Osteocyte (in vitro differentiated cells): Measurements from ENCODE around the gene RABEPK. TPM values are rescaled to one million over a fixed set of nuclear protein-coding genes. Genes with fewer than 3 reads are reported as not detected.

Experiments
- DNase-seq: peaks from one replicate; pipeline ENCODE4 v3.0.0; 2021; ENCODE audit warnings: mixed read lengths; ENCODE audit not compliant: unreplicated experiment; ENCODE audit errors: extremely low spot score
- H3K27ac Mint-ChIP-seq: one replicate; pipeline ENCODE4 v1.8.0; 2021; ENCODE audit warnings: mild to moderate bottlenecking, mixed read lengths; ENCODE audit not compliant: unreplicated experiment
- H3K27me3 Mint-ChIP-seq: one replicate; pipeline ENCODE4 v1.8.0; 2021; ENCODE audit warnings: mixed read lengths; ENCODE audit not compliant: unreplicated experiment
- H3K36me3 Mint-ChIP-seq: one replicate; pipeline ENCODE4 v1.8.0; 2021; ENCODE audit warnings: mixed read lengths; ENCODE audit not compliant: unreplicated experiment
- H3K4me1 Mint-ChIP-seq: one replicate; pipeline ENCODE4 v1.8.0; 2021; ENCODE audit warnings: mixed read lengths; ENCODE audit not compliant: unreplicated experiment
- H3K4me3 Mint-ChIP-seq: one replicate; pipeline ENCODE4 v1.8.0; 2021; ENCODE audit warnings: mild to moderate bottlenecking, moderate library complexity, mixed read lengths; ENCODE audit not compliant: unreplicated experiment
- H3K9me3 Mint-ChIP-seq: one replicate; pipeline ENCODE4 v1.8.0; 2021; ENCODE audit warnings: mixed read lengths; ENCODE audit not compliant: unreplicated experiment
- CTCF ChIP-seq: fragments of 200-600 bp; sonication (generic); IDR thresholded peaks from 2 replicates; pipeline ENCODE4 v1.5.0; 2021; ENCODE audit warnings: antibody characterized with exemption, mild to moderate bottlenecking, moderate library complexity
- total RNA-seq: library from RNA; stranded (reverse); gene quantifications from 2 replicates; pipeline ENCODE4 v1.2.1, GENCODE V29; 2021

Gene RABEPK
- total RNA-seq, 1 donor from 2014 or later: 20.2 TPM

DNA sequence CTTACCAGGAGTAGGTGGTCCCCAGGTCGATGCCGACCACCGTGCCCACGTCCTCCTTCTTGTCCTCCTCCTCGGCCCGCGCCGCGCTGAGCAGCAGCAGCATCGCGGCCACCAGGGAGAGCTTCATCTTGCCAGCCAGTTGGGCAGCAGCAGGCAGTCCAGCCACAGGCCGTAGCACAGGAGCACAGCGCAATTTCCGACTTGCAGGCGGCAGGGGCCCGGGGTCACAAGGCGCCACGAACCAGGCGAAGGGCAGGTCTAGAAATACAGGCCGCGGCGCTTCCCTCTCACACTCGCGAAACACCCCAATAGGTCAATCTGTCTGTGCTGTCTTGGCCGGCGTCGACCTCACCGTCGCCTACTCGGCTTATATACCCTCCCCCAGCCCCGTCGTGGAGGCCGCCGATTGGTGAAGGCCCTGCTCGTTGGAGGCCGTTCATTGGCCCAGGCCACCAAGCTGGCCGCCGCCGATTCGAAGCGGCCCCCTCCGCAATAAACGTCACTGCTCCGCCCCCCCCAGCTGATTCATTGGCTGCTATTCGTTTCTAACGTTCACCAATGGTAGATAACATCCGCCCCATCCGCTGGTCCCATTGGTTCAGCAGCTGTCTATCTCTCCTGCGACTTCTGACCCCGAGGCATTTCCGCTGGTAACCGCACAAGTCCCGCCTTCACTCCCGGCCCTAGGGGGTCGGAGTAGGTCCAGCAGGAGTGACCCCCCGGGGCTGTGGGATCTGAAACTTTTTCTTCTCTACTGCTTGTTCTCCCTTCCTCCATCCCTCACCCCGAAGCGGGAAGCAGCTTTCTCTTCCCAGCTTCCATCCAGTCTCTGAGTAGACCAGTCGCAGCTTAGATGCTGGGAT lies 40.9 kb downstream of the RABEPK start, which contains the start of gene HSPA5:
HSPA5 (minus strand) TSS at position 344 of the 863 bp plus-strand sequence; CDS start at position 127, 217 bp downstream.
- DNase-seq: peak; percentile 100
- H3K27me3 Mint-ChIP-seq: no peaks in the 10 kb centered on the region
- H3K4me3 Mint-ChIP-seq: peak within 1 kb of the TSS; percentile 89
- TF ChIP-seq CTCF: peak; percentile 41
- peaks cover 62% of the 10 kb centered on the region for H3K4me1 Mint-ChIP-seq
- no peaks in the 10 kb centered on the region for H3K9me3 Mint-ChIP-seq
- H3K27ac Mint-ChIP-seq: peak within 1 kb of the TSS; percentile 99
- H3K36me3 Mint-ChIP-seq: peaks cover 33% of the 10 kb centered on the region

DNA sequence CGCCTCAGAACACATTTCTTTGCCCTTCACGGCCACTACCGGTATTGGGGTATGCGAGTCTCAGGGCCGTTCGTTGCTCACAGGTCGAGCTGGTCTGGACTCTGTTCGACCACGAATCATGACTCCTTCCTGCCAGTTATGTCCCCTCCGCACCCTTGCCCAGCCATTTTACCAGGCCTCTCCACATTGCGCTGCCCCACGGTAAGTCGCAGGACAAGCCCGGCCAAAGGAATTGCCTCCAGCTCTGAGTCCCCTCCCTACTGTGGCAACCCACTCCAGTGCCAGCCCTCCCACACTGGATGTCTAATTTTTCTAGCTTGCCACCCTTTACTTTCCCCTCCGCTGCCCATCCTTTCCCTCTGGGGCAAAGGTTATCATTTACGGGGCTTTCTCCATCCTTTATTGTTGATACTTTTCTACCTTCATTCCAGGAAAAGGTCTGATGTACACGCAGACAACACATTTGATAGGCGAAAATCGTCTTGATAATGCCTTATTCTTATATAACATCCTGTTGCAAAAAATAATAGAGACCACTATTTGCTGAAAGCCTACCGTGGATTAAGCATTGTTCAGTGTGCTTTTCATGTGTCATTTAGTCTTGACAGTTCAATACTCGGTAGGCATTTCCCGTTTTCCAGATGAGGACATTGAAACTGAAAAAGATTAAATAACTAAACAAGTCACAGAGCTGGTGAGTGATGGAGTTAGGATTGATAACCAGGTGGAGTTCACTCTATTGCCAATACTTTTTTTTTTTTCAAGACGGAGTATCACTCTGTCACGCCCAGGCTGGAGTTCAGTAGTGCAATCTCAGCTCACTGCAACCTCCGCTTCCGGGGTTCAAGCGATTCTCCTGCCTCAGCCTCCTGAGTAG lies 41.8 kb downstream of the RABEPK start:
- peak overlapping the region; percentile 89 for H3K4me3 Mint-ChIP-seq
- no peaks in the 10 kb centered on the region for H3K27me3 Mint-ChIP-seq
- no peak for TF ChIP-seq CTCF
- DNase-seq: no peak
- no peaks in the 10 kb centered on the region for H3K9me3 Mint-ChIP-seq
- peak overlapping the region; percentile 99 for H3K27ac Mint-ChIP-seq
- H3K36me3 Mint-ChIP-seq: peaks cover 25% of the 10 kb centered on the region
- H3K4me1 Mint-ChIP-seq: peaks cover 53% of the 10 kb centered on the region

- Mint-ChIP-seq H3K4me1 (peaks cover 36% of the 10 kb centered on the region), H3K27me3 (no peaks in the 10 kb centered on the region), H3K27ac (peak overlapping the region; percentile 96), H3K9me3 (no peaks in the 10 kb centered on the region), H3K36me3 (peaks cover 9% of the 10 kb centered on the region), H3K4me3 (no peak overlapping the region)
- DNase-seq: no peak
- no peak for TF ChIP-seq CTCF
Measured at GRCh38 chr9:125243792-125244260, 43.5 kb downstream of the RABEPK start.

- no peak overlapping the region for H3K4me3 Mint-ChIP-seq
- DNase-seq: no peak
- H3K4me1 Mint-ChIP-seq: peaks cover 24% of the 10 kb centered on the region
- H3K9me3 Mint-ChIP-seq: no peaks in the 10 kb centered on the region
- no peak overlapping the region for H3K27ac Mint-ChIP-seq
- no peak for TF ChIP-seq CTCF
- H3K36me3 Mint-ChIP-seq: no peaks in the 10 kb centered on the region
- H3K27me3 Mint-ChIP-seq: no peaks in the 10 kb centered on the region
Measured at GRCh38 chr9:125246261-125246667, 45.9 kb downstream of the RABEPK start.
